ENCODE results near the gene TRIM34.
"Not testable (repeated sequence)": the region's sequence is repeated elsewhere in the genome, so short reads cannot be mapped to it uniquely, and the experiment has no call there.

The TRIM34 gene

GRCh38 chr11:5592615-5593014 lies 32.2 kb upstream of the TRIM34 start:
- TF ChIP-seq CTCF (IDR thresholded peaks at IDR 0.05), result no peak
- no peak for DNase-seq (ENCODE audit: low spot score)
- Histone ChIP-seq H3K27ac (no peak overlapping the region), H3K4me3 (no peak overlapping the region)

- no peak for DNase-seq (ENCODE audit: low spot score)
- no peak for TF ChIP-seq CTCF (IDR thresholded peaks at IDR 0.05)
- H3K27ac ChIP-seq, result no peak overlapping the region
Observed at GRCh38 chr11:5593146-5593545, 31.7 kb upstream of the TRIM34 start.

GRCh38 chr11:5596607-5597201 lies 28.1 kb upstream of the TRIM34 start, which contains the start of gene TRIM6:
Gene TRIM6, plus strand, starts transcription at chr11:5596637. Its CDS starts 261 bp downstream, at chr11:5596898.
- no peak for TF ChIP-seq CTCF (IDR thresholded peaks at IDR 0.05)
- peak; percentile 77 for DNase-seq (ENCODE audit: low spot score)
- Histone ChIP-seq H3K4me3 (peak within 1 kb of the TSS; percentile 73), H3K27ac (peak within 1 kb of the TSS; percentile 38 to 65)

More at GRCh38 chr11:5593146-5593545, 31.7 kb upstream of the TRIM34 start:
- no peak overlapping the region for H3K4me3 ChIP-seq

- H3K4me3 ChIP-seq, result no peak overlapping the region
- no peak overlapping the region for H3K27ac ChIP-seq
- no peak for TF ChIP-seq CTCF (IDR thresholded peaks at IDR 0.05)
- no peak for DNase-seq (ENCODE audit: low spot score)
Observed at GRCh38 chr11:5597953-5598352, 26.8 kb upstream of the TRIM34 start.

- no peak for DNase-seq (ENCODE audit: low spot score)
- Histone ChIP-seq H3K4me3 (no peak overlapping the region), H3K27ac (peak overlapping the region; percentile 44 to 52)
- peak; percentile 43 for TF ChIP-seq CTCF (IDR thresholded peaks at IDR 0.05)
Observed at GRCh38 chr11:5600374-5600851, 24.4 kb upstream of the TRIM34 start.

GRCh38 chr11:5602791-5603190 lies 22.0 kb upstream of the TRIM34 start:
- not testable (repeated sequence) for H3K27ac ChIP-seq; DNase-seq (ENCODE audit: low spot score); H3K4me3 ChIP-seq

GRCh38 chr11:5603326-5603725 lies 21.5 kb upstream of the TRIM34 start:
- TF ChIP-seq CTCF (IDR thresholded peaks at IDR 0.05), result no peak
- Histone ChIP-seq H3K27ac (no peak overlapping the region), H3K4me3 (no peak overlapping the region)
- DNase-seq (ENCODE audit: low spot score), result no peak

All from coronary artery (tissue), 2 donors.